GM19099 (cell line): ENCODE data around the gene BBS5.

Experiments used
- POLR2A ChIP-seq: IDR thresholded peaks from 3 replicates; pipeline ENCODE4 v1.6.1; 2011; ENCODE audit warnings: low read depth; ENCODE audit not compliant: insufficient read length; ENCODE audit errors: extremely low read depth

BBS5 gene

GRCh38 chr2:169513094-169513493, 33.8 kb downstream of the BBS5 start:
- TF ChIP-seq POLR2A: no peak

DNA sequence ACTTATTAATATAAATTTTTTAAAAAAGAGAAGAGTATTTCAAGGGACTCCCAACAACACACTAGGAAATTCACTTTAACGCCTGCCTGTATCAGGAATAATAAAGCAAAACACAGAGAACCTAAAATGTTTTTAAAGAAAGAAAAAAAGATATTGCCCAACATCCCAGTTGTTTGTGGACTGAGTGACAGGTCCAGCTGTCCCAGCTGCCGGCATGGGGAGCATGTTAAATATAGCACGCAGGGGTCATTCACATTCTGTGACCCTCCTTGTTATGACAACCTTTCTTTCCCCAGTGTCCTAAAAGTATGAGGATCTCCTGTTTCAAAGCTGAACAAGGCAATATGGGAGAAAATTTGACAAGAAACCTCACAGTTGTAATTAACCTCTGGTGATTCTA, 34.6 kb downstream of the BBS5 start:
- no peak for TF ChIP-seq POLR2A

GRCh38 chr2:169520896-169521295, 41.6 kb downstream of the BBS5 start:
- no peak for TF ChIP-seq POLR2A

GRCh38 chr2:169523681-169524080, 44.4 kb downstream of the BBS5 start:
- no peak for TF ChIP-seq POLR2A

DNA sequence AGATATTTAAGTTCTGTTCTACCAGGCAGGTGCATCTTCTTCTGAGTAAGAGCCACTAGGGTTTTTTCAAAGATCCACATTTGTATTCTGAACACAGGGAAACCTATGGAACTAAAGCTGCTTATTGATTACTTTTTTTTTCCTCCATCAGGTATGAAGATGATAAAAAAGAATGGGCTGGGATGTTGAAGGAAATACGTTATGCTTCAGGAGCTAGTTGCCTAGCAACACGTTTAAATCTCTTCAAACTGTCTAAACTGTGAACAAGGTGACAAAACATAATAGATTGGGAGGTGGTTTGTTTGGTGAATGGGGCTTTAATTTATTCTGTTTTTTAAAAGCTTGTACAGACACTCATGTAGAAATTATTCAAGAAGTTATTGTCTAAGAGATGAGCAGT, 46.1 kb downstream of the BBS5 start:
- TF ChIP-seq POLR2A: no peak

GRCh38 chr2:169526451-169526850, 47.2 kb downstream of the BBS5 start:
- no peak for TF ChIP-seq POLR2A

- no peak for TF ChIP-seq POLR2A
These were observed 49.0 kb downstream of the BBS5 start for GRCh38 chr2:169528271-169528701.

- no peak for TF ChIP-seq POLR2A
These were observed 60.9 kb downstream of the BBS5 start for GRCh38 chr2:169540146-169540545.

DNA sequence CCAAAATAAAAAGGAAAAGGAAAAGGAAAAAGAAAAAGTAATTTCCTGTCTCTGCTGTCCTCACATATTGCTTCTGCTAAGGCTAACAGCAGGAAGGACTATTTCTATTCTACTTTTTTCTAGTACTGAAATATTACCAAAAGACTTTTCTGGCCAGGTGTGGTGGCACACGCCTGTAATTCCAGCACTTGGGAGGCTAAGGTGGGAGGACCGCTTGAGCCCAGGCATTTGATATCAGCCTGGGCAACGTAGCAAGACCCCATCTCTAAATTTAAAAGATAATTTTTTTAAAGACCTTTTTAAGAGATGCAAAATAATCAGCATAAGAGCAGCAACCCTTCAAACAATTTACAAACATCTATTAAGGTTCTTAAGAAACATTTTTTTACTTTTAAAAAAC, 63.1 kb downstream of the BBS5 start:
- TF ChIP-seq POLR2A: no peak

DNA sequence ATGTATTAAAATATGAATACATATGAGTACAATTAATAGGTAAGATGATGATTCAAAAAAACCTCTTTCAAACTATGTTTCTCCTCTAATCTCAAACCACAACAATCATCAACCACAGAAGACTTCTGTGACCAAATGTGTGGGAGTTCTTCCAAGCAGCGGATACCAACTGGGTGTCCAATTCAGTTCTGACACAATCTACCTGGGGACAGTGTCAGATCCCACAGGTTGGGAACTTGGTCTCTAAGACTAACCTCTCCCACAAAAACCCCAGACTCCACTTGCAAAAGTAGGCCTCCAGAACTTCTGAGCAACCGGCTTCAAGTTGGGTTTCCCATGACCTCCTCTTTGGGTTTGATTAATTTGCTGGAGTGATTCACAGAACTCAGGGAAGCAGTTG, 67.5 kb downstream of the BBS5 start:
- no peak for TF ChIP-seq POLR2A
